Sciatic nerve (tissue), 1 donor: ENCODE data around the gene HMBS. TPM values are rescaled to one million over a fixed set of nuclear protein-coding genes. Genes with fewer than 3 reads are reported as not detected.

Experiments used
- total RNA-seq: library from RNA; stranded (reverse); fragmentation: NEBNext Ultra II Directional; extraction: Animal tissue kit (Norgen Biotek cat#: 25700); gene quantifications from one replicate; pipeline ENCODE4 v1.2.1, GENCODE V29; 2021
- donor health status: DM: no; HTN: no; CAD: no.

The HMBS gene
- total RNA-seq, 1 donor from 2014 or later, result 10.7 TPM

Other genes with a start within 250 kb of the HMBS start
- 0.18 TPM for gene CXCR5, start 201.0 kb upstream of the HMBS start, total RNA-seq
- 53.6 TPM for gene BCL9L, start 159.0 kb upstream of the HMBS start, total RNA-seq
- gene UPK2, start 128.6 kb upstream of the HMBS start, total RNA-seq, result not detected
- gene FOXR1, start 113.1 kb upstream of the HMBS start, total RNA-seq, result not detected
- 57.0 TPM for gene CENATAC, start 86.7 kb upstream of the HMBS start, total RNA-seq
- gene RPS25, start 66.5 kb upstream of the HMBS start, total RNA-seq, result 815 TPM
- 61.9 TPM for gene TRAPPC4, start 66.1 kb upstream of the HMBS start, total RNA-seq
- 14.8 TPM for gene SLC37A4, start 54.0 kb upstream of the HMBS start, total RNA-seq
- 107 TPM for gene HYOU1, start 27.7 kb upstream of the HMBS start, total RNA-seq
- 37.2 TPM for gene VPS11, start 17.1 kb upstream of the HMBS start, total RNA-seq
- 28.9 TPM for gene DPAGT1, start 17.0 kb downstream of the HMBS start, total RNA-seq
- 12.1 TPM for gene C2CD2L, start 22.5 kb downstream of the HMBS start, total RNA-seq
- gene HINFP, start 36.7 kb downstream of the HMBS start, total RNA-seq, result 30.4 TPM
- not detected for gene ABCG4, start 64.2 kb downstream of the HMBS start, total RNA-seq
- 13.9 TPM for gene NLRX1, start 83.8 kb downstream of the HMBS start, total RNA-seq
- gene NHERF4, start 100.6 kb downstream of the HMBS start, total RNA-seq, result 0.62 TPM
- gene CBL, start 121.5 kb downstream of the HMBS start, total RNA-seq, result 31.1 TPM
- gene MCAM, start 232.2 kb downstream of the HMBS start, total RNA-seq, result 146 TPM
- gene RNF26, start 249.6 kb downstream of the HMBS start, total RNA-seq, result 17.4 TPM